GM18868 (cell line): ENCODE results near the gene SHCBP1L.

Source experiments
- ATAC-seq: cut with Tn5 transposase; IDR thresholded peaks from one replicate; pipeline ENCODE4 v1.9.1; 2021; ENCODE audit warnings: mild to moderate bottlenecking, moderate library complexity; ENCODE audit not compliant: unreplicated experiment

The SHCBP1L gene

DNA sequence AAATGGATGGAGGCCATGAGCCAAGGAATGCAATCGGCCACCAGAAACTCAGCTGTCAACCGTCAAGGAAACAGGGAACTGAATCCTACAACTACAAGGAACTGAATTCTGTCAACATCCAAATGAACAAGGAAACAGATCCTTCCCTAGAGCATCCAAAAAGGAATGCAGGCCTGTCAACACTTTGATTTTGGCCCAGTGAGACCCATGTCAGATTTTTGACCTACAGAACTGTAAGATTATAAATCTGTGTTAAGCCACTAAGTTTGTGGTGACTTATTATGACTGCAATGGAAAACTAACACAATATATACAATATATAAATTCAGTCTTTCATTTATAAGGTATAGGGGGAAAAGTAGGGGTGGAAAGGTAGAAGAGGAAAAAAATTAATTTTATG, 55.3 kb downstream of the SHCBP1L start:
- ATAC-seq = no peak

DNA sequence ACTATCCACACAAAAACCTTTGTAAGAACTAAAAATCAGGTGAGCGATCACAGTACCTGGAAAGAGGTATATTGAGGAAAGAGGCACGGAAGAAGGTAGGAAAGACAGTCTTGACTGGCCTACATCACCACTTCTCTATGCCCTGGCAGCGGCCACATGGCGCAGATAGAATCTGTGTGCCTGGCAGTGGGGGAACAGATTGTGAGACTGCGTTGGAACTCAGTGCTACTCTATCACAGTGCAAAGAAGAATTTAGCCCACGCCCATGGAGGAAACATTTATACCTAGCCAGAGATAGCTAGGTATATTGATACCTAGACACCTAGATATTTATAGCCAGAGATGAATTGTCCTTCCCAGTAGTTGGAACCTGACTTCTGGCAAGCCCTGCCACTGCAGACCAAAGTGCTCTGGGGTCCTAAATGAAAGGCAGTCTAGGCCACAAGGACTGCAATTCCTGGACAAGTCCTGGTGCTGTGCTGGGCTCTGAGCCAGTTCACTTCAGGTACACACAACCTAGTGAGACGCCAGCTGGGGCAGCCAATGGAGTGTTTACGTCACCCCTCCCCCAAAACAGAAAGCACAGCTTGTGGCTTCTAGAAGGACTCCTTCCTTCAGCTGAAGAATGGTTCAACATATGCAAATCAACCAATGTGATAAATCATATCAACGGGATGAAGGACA, 61.9 kb downstream of the SHCBP1L start:
- ATAC-seq = no peak

DNA sequence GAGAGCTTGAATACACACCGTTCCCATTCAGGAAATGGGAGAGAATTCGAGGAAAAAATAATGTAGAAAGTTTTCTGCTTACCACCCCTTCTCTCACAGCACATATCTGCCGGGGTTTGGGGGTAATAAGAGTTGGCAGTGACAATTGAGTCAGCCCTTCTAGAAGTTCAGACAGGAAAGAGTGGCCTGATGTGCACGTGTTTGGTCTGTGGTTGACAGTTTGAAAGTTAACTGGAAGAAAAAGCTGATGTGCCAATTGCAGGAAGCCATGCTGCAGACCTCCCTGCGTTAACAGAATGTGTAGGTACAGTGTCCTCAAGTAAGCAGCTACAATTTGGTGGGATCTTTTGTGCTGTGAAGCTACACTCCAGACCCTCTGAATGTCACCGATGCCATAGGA, 63.0 kb downstream of the SHCBP1L start:
- no peak for ATAC-seq

DNA sequence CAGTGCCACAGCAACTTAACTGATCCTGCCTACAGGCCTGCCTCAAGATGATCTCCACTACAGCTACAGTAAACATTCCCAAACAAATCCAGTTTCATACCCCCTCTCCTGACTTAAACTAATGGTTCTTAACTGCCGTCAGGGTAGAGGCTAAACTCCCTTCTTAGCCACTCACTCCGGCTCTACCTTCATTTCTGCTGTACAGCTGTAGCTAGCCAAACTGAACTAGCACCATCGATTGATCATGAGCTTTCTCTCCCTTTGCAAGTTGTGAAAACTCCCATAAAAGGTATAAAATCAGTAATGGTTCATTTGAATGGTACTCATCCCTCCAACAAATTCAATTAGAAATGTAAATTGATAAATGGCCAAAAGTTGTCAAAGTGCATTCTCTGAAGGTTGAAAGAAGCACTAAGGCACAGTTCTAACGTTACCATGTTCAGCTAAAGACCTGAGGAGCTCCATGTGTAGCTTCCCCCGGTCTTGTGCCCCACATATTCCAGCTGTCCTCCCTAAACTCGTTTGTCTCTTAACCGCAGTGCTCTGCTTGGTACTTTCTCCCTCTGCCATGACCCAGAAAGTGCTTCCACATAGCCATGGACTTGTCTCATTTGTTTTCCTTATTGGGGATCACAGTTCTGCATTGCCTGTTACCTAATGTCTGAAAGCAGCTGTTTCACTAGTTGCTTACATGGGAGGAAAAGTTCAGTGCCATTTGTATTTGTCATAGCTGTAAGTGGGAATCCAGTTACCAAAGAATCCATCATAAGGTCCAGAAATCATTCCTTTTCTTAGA, 64.0 kb downstream of the SHCBP1L start:
- ATAC-seq = no peak

DNA sequence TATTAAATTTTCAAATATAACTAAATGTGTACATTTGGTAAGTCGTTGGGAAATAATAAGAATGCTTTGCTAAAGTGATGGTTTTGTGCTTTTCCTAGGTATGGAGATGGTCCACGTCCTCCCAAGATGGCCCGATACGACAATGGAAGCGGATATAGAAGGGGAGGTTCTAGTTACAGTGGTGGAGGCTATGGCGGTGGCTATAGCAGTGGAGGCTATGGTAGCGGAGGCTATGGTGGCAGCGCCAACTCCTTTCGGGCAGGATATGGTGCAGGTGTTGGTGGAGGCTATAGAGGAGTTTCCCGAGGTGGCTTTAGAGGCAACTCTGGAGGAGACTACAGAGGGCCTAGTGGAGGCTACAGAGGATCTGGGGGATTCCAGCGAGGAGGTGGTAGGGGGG, 66.0 kb downstream of the SHCBP1L start:
- ATAC-seq = no peak

DNA sequence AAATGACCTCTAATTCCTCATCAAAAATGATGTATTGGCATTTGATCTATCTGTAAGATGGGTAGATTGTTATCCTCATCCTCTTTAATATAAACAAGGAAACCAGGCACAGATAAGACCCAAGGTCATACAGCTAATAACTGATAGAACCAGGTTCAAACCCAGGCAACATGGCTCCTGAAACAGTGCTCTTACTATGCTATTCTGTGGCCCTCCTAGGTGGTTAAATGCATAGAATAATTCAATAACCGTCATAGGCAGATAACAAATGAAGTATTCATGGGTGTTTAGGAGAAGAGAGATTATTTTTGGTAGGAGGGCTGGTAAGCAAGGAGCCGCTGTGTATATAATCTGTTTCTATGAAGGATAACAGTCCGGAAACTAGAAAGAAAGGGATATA, 67.4 kb downstream of the SHCBP1L start:
- no peak for ATAC-seq

DNA sequence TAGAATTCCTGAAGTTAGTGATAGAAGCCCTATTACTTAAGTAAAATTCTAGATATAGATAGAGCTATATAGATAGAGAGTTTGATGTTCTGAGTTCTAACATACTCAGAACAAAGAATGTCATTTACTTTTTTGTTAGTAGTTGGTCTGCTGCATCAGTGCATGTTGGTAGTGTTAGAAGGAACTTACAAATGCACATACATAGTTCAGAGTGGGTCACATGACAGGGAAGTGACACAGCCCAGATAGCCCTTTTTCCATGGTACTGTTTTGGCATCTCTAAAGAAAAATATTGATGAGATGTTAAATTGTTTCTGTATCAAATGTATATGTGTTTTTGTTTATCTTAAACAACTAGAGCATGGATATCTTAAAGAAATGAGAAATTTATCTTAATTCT, 68.1 kb downstream of the SHCBP1L start:
- no peak for ATAC-seq

DNA sequence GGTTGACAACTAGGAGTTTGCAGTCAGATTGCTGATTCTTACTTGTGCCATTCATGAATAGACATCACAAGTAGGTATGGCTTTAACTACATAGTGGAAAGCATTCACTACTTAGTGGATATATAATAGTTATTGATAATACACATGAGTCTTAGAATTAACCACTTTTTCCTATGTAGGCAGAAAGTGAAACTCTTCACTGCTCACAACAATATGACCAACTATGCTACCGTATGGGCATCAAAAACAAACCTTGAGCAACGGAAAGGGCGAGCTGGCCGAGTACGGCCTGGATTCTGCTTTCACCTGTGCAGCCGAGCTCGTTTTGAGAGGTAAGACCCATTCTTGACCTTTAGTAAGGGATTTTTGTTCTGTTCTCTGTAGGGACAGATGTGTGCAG, 75.1 kb downstream of the SHCBP1L start:
- ATAC-seq = no peak

DNA sequence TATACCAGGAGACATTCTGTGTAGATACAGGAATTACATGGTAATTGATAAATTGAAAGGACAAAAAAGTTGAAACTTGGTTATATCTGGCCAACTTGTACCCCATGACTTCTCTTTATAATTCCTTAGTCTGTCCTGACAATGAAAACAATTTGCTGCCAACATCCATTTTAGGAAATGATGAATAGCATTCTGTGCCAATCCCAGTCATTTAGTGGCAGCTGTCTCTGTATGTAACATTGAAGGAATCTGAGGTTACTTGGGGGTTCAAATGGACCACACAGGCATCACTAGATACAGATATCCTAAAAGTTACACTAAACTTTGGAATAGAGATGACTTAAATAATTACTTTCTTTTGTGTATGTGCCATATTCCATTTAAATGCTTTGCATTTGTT, 75.6 kb downstream of the SHCBP1L start:
- ATAC-seq = no peak

DNA sequence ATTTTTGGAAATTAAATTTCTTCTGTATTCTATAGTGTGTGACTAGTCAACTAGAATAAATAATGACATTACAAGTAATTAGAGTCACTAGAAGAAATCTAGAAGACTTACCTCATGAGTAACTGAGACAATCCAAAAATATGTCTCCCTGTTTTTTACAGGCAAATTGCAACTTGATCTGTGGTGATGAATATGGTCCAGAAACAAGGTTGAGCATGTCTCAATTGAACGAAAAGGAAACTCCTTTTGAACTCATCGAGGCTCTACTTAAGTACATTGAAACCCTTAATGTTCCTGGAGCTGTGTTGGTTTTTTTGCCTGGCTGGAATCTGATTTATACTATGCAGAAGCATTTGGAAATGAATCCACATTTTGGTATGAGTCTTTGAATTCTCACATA, 77.1 kb downstream of the SHCBP1L start:
- ATAC-seq = no peak

DNA sequence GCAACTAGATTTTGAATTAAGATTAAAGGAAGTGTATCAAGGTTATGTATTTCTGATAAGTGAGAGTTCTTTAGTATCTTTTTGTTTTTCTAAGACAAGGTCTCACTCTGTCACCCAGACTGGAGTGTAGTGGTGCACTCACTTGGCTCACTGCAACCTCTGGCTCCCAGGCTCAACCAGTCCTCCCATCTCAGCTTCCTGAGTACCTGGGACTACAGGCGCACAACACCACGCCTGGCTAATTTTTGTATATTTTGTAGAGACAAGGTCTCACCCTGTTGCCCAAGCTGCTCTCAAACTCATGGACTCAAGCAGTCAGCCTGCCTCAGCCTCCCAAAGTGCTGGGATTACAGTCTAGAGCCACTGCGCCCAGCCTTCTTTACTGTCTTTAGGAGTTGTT, 80.1 kb downstream of the SHCBP1L start:
- no peak for ATAC-seq

DNA sequence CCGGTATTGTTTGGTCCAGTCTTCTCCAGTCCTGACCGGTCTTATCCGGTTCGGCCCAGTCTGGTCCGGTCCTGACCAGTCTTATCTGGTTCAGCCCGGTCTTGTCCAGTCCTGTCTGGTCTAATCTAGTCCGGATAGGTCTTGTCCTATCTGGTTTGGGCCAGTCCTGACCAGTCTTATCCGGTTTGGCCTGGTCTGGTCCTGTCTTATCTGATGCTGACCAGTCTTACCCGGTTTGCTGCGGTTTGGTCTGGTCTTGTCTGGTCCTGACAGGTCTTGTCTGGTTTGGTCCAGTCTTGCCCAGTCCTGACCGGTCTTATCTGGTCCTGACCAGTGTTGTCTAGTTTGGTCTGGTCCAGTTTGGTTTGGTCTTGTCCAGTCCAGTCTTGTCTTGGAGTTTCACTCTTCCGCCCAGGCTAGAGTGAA, 83.7 kb downstream of the SHCBP1L start:
- ATAC-seq = no peak

DNA sequence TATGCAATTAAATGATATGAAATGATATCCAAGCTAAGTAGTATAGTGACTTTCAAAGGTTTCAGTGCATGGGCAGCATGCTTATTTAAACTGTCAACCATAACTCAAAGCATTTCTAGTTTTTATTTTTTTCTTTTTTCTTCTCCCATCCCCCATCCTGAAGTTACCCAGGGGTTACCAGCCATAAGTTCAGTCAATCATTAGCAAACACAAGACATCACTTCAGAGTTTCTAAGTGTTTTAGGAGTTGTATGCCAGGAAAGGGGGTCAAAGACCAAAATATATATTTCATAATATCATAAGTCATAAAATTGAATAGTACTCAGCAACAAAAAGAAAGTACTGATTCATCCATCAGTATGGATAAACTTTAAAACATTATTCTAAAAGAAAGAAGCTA, 85.1 kb downstream of the SHCBP1L start:
- ATAC-seq = no peak

DNA sequence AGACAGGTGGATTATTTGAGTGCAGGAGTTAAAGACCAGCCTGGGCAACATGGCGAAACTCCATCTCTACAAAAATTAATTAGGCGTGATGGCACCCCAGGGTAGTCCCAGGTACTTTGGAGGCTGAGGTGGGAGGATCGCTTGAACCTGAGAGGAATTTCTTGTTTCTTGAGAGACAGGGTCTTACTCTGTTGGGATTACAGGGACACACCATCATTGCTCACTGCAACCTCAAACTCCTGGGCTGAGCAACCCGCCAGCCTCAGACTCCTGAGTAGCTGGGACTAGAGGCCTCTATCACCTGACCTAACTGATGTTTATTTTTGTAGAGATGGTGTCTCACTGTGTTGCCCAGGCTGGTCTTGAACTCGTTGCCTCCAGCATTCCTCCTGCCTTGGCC, 89.0 kb downstream of the SHCBP1L start:
- no peak for ATAC-seq

DNA sequence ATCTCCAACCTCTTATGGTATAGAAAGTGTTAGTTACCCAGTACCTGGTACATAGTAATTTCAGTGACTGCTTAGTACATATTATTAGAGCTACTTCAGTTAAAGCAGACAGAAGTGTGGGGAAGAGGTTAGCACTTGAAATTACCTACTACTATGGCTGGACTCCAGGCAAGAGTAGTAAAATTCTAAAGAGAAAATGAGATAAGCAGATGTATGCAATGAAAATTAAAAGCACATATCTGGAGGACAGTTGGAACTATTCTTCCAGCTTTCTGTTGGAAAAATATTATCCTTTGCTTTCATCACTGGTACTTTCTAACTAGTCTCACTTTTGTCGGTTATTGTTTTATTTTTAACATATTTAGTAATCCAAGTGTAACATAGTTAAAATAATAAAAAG, 90.1 kb downstream of the SHCBP1L start:
- no peak for ATAC-seq

DNA sequence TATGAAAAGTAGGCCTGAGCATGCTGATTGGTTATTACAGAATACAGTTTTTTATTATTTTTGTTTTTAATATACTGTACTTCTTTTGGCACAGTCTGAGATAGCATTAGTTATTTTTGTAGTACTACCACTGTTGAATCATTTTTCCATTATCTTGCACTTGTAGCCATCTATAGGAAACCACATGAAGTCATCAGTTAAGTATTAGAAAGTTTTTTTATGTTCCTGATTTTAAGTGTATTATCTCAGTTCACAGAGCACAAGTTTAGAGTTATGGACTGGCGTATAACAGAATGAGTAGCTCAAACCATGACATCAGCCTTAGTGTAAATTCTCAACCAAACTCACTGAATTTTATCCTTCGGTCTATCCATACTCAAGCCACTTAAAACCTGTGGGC, 91.0 kb downstream of the SHCBP1L start:
- no peak for ATAC-seq

DNA sequence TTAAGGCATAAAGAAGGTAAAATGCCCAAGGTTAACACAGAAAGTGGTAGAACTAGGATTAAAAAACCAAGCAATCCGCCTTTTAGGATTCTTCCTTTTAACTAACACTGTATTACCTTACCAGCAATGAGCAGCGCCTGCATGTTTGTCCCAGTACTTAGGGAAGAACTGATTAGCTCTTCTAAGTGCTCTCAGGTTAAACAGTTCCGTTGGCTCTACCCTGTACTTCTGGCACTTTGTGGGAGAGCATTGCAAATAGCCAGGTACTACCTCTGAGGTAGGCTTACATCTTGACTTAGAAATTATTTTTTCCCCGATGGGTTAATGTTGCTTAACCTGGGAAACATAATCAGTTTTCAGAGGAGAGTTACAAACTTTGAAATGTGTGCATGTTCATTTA, 92.3 kb downstream of the SHCBP1L start:
- no peak for ATAC-seq

DNA sequence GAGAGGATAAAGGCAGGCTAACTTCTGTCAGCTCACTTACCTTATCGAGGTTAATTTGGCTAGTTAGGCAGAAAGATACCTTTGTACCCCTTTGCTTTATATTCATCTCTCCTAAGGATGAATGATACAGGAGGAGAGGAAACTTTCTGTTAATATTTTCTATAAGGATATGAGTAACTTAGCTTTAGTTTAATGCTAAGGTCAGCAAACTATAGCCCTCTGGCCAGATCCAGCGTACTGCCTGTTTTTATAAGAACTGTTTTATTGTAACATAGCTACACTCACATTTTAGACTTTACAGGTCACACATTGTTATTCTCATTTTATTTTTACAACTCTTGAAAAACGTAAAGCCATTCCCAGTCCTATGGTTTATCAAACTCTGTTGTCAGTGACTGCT, 95.8 kb downstream of the SHCBP1L start:
- no peak for ATAC-seq

DNA sequence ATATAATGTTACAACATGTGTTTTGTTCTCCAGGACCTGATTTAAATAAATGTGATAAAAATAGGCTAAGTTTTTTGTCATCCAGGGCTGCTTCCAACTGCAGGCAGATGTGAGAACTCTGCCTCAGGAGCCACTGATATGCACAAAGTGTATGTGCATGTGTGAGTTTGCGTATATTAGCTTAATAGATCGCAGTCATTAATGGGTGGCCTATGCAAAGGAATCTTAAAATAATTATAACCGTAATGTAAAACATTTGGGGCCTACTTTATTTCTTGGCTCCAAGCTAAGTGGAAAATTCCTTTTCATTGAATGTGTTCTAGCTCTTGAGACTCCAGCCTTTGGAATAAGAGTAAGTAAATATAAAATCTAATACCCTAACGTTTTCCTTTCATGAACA, 97.1 kb downstream of the SHCBP1L start:
- ATAC-seq = no peak

DNA sequence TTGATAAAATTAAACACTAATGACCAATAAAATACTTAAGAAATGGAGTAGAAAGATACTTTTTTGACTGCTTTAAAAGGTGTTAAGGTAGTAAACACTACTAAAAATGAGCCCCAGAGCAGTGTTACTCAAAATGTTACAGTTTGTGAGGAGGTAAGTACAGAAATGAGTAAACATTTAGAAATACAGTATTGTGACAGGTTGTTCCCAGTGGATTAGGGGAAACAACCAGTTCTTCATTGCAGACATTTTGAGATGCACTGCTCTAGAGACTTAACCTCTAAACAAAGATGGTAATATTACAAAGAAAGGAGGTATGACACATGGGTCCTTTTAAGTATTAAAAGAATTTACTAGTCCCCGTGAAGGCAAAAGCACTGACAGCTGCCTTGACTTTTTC, 101.1 kb downstream of the SHCBP1L start:
- no peak for ATAC-seq

DNA sequence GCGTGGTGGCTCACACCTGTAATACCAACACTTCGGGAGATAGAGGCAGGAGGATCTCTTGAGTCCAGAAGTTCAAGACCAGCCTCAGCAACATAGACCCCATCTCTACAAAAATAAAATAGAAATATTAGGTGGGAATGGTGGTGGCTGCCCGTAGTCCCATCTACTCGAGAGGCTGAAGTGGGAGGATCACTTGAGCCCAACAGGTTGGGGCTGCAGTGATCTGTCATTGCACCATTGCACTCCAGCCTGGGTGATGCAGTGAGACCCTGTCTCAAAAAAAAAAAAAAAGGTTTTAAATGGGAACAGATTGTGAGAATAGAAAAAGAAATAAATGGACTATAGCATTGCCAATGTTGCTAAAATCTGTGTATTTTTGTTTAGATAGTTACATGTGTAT, 102.6 kb downstream of the SHCBP1L start:
- no peak for ATAC-seq
